Measurements from ENCODE around the gene ADPRH.

ADPRH gene

GRCh38 chr3:119597548-119598288 is 18.4 kb downstream of the ADPRH start, which contains the start of gene PLA1A:
Gene PLA1A, plus strand, starts transcription at chr3:119597885. Its CDS starts 29 bp downstream, at chr3:119597914.
- peak; percentile 54 for DNase-seq (ENCODE audit: low spot score)

GRCh38 chr3:119598410-119599098 is 19.3 kb downstream of the ADPRH start:
- DNase-seq (ENCODE audit: low spot score): peak; percentile 4

- DNase-seq (ENCODE audit: low spot score): no peak
Measured at GRCh38 chr3:119599558-119600174, 20.4 kb downstream of the ADPRH start.

GRCh38 chr3:119600732-119601131 is 21.4 kb downstream of the ADPRH start:
- no peak for DNase-seq (ENCODE audit: low spot score)

DNA sequence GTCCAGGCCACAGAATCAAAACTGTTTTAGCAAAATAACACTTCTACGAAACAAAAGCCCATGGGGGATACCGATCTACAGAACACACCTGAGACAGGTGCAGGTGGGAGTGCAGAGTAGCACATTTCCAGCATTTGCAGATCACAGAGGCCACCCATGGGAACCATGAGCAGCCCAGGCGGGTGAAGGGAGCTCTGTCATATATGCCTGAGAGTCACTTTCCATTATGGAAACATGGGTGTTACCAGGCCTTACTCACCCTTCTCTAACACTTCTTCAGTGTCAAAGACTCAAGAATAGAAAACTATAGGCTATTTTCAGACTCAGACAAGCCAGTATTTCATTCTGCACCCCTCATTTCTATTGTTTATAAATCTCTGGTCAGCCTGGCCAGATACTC is 21.9 kb downstream of the ADPRH start:
- DNase-seq (ENCODE audit: low spot score): no peak

DNA sequence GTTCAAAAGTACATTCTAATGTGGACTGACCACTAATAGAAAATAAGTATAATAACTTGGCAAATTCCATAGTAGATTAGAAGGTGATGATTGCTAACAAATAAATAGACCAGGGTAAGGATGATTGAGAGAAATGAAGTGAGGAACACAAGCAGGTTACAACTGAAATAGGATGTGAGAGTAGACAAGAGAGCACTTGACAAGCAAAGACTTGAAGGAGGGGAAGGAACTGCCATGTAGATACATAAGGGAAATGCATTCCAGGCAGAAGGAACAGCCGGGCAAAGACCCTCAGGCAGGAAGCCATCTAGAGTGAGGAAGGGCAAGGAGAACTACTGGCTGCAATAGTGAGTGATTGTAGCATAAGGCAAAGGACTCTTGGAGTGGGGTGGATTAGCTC is 23.4 kb downstream of the ADPRH start:
- DNase-seq (ENCODE audit: low spot score): no peak

DNA sequence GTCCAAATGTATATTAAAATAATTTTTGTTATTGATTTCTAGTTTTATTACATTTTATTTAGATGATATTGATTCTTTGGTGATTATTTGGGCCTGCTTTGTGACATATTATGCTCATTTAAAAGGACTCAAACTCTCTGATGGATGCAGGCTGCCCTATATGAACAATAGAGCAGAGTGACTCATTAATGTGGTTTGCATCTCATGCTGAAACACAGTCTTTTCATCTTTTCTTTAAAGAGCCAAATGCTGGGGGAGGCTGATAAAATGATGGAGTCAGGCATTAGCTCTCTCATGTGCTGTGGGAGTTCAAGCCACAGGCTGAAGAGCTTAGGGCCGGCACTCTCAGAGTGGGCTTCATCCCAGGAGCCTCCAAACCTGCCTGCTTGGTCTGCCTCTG is 25.6 kb downstream of the ADPRH start:
- peak; percentile 16 for DNase-seq (ENCODE audit: low spot score)

DNA sequence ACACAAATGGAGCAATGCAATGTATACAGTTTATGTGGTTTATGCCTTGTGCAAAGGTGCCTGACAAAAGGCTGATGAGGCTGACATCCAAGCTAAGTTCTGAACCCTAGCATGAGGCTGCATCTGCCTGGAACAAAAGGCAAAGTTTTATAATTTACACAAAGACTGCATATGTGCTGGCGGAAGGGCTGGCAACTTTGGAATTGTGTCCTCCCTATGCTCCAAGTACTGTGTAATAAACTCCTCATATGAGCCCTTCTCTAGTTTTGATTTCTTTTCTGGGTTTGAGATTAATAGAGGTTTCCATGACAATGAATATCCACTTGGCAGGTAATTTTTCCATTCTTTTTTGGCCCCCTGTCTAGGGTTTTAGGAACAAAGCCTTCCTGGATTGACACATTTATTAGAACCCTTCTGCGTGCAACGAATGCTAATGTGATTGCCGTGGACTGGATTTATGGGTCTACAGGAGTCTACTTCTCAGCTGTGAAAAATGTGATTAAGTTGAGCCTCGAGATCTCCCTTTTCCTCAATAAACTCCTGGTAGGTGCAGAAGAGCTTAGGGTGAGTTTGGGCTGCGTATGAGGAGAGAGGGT is 29.2 kb downstream of the ADPRH start:
- DNase-seq (ENCODE audit: low spot score): no peak

DNA sequence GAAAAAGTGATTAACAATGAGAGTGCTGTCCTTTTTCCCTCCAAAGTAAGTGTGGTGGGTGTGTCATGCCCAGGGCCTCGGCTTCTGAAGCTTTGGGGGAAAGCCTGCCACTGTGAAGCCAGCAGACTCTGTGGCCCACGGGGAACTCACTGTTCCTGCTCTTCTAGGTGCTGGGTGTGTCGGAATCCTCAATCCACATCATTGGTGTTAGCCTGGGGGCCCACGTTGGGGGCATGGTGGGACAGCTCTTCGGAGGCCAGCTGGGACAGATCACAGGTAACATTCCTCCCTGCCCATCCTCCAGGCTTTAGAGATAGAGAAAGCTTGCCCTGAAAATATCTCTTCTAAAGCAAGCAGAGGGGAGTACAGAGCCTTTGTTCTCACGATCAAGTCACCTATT is 30.0 kb downstream of the ADPRH start:
- DNase-seq (ENCODE audit: low spot score): no peak

- DNase-seq (ENCODE audit: low spot score): no peak
Measured at GRCh38 chr3:119611664-119612063, 32.4 kb downstream of the ADPRH start.

- DNase-seq (ENCODE audit: low spot score): no peak
Measured at GRCh38 chr3:119613201-119613600, 33.9 kb downstream of the ADPRH start.

GRCh38 chr3:119613872-119614271 is 34.6 kb downstream of the ADPRH start:
- DNase-seq (ENCODE audit: low spot score): no peak

DNA sequence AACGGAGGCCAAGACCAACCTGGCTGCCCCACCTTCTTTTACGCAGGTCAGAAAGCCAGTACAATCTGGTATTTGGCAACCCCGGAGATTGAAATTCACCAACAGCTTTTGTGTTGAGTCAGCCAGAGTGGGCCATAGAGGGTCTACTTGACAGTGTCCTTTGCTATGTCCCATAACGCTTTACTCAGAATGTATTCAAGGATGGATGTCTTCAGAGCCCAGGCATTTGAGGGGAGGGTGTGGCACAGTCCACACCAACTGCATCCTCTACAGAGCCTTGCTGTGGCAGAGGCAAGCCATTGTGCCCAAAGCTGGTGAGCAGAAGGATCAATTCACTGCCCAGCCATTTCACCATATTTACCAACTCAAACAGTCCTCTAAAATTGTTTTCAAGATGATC is 36.8 kb downstream of the ADPRH start:
- DNase-seq (ENCODE audit: low spot score): no peak

DNA sequence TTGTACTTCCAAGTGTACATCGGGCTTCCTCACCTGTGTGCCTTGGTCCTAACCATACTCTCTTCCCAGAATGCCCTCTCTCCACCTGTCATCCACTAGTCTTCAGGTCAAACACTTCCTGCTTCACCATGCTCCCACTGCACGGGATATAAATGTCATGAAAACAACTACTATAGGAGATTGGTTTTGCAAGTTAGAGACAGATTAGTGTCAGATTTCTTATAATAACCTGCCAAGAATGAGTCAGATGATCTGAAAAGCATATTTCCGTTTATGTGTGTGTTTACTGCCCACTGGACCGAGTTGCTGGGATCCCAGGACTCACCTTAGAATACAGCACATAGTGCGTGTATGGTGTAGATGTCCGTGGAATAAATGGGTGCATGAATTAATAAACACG is 39.8 kb downstream of the ADPRH start:
- DNase-seq (ENCODE audit: low spot score): no peak

- no peak for DNase-seq (ENCODE audit: low spot score)
Measured at GRCh38 chr3:119620899-119621298, 41.6 kb downstream of the ADPRH start.

- DNase-seq (ENCODE audit: low spot score): no peak
Measured at GRCh38 chr3:119624002-119624720, 44.9 kb downstream of the ADPRH start.

- DNase-seq (ENCODE audit: low spot score): no peak
Measured at GRCh38 chr3:119625451-119626153, 46.3 kb downstream of the ADPRH start.

- DNase-seq (ENCODE audit: low spot score): peak; percentile 12
Measured at GRCh38 chr3:119626196-119626595, 46.9 kb downstream of the ADPRH start.

DNA sequence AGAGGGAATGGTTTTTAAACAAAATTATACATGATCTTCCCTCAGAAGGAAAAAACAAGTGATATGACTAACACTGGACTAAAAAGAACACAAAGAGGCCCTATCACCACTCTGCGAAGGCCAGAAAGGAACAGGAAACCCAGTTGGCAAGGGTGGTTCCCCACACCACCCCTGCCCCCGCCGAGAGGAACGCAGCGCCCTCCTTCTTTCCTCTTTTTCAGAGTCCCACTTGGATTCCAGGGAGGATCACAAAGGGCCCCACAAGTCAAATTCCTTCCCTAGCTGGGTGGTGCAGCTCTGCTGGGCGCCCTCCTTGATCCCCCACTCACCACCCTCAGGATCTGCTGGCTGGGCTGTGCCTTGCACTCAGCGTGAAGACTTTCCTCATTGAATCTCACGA is 48.2 kb downstream of the ADPRH start:
- DNase-seq (ENCODE audit: low spot score): no peak

- no peak for DNase-seq (ENCODE audit: low spot score)
Measured at GRCh38 chr3:119628390-119628789, 49.1 kb downstream of the ADPRH start.

DNA sequence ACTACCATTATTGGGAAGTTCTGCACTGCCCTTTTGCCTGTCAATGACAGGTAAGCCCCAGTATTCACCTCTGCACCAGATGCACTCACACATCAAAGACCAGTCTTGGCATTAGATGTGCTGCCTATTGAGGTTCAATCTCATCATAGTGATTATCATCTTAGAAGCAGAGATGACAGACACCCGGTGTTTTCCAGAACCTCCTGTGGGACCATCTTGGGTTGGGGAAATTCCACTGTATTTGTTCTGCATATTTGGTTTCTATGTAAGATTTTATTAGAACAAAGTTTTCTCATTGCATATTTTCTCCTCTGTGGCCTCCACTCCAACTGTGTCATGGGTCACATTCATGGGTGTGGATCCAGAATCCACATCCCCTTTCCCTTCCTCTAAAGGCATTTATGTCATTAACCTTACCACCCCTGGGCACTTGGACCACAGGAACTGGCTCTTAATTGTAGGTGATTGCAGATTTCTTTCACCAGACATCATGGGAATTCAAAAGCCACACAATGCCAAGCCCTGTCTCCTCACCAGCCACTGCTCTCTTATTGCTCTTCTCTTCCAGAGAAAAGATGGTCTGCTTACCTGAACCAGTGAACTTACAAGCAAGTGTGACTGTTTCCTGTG is 49.6 kb downstream of the ADPRH start:
- DNase-seq (ENCODE audit: low spot score): peak; percentile 38
